GM23338 (cell line): ENCODE measurements around the gene ZNF326. TPM values are rescaled to one million over a fixed set of nuclear protein-coding genes. Genes with fewer than 3 reads are reported as not detected.

ENCODE experiments used
- ATAC-seq: fragments of 200-7000 bp; cut with Tn5 transposase; 3 replicates; pipeline ENCODE4 v1.9.1; 2020
- DNase-seq: peaks from one replicate; pipeline ENCODE4 v3.0.0-alpha.2; 2015; ENCODE audit warnings: low spot score
- H2AFZ ChIP-seq: fragments of 200-600 bp; sonication (generic); 2 replicates; pipeline ENCODE4 v1.8.0; 2016; ENCODE audit warnings: antibody characterized with exemption, mild to moderate bottlenecking, moderate library complexity
- H3F3A ChIP-seq: fragments of 200-600 bp; sonication (generic); replicated peaks from 2 replicates; pipeline ENCODE4 v1.8.0; 2017; ENCODE audit warnings: antibody characterized with exemption, mixed run types, low read depth
- H3K27ac ChIP-seq: fragments of 200-600 bp; sonication (generic); 2 replicates; pipeline ENCODE4 v1.6.1; 2016; ENCODE audit warnings: low read depth
- H3K27me3 ChIP-seq: fragments of 200-600 bp; sonication (generic); 2 replicates; pipeline ENCODE4 v1.8.0; 2016; ENCODE audit warnings: mild to moderate bottlenecking, mixed run types, moderate library complexity; ENCODE audit not compliant: insufficient read depth
- H3K36me3 ChIP-seq: fragments of 200-600 bp; sonication (generic); 2 replicates; pipeline ENCODE4 v1.8.0; 2016; ENCODE audit warnings: mild to moderate bottlenecking; ENCODE audit not compliant: insufficient read depth
- H3K4me1 ChIP-seq: fragments of 200-600 bp; sonication (generic); 2 replicates; pipeline ENCODE4 v1.8.0; 2016; ENCODE audit warnings: mild to moderate bottlenecking, moderate library complexity; ENCODE audit not compliant: insufficient read depth
- H3K4me2 ChIP-seq: fragments of 200-600 bp; sonication (generic); 2 replicates; pipeline ENCODE4 v1.7.1; 2017; ENCODE audit warnings: mixed run types
- H3K4me3 ChIP-seq: fragments of 200-600 bp; sonication (generic); 2 replicates; pipeline ENCODE4 v1.6.1; 2016; ENCODE audit warnings: mixed run types
- H3K79me2 ChIP-seq: fragments of 200-600 bp; sonication (generic); replicated peaks from 2 replicates; pipeline ENCODE4 v1.8.0; 2017; ENCODE audit warnings: mild to moderate bottlenecking; ENCODE audit not compliant: insufficient read depth
- H3K9me2 ChIP-seq: fragments of 200-600 bp; sonication (generic); 2 replicates; pipeline ENCODE4 v1.8.0; 2017; ENCODE audit not compliant: insufficient read depth
- H4K20me1 ChIP-seq: fragments of 200-600 bp; sonication (generic); replicated peaks from 2 replicates; pipeline ENCODE4 v1.8.0; 2017; ENCODE audit warnings: mild to moderate bottlenecking; ENCODE audit not compliant: insufficient read depth
- H3K27ac Mint-ChIP-seq: 2 replicates; pipeline ENCODE4 v1.8.0; 2020; ENCODE audit warnings: inconsistent platforms, mild to moderate bottlenecking, moderate library complexity, mixed read lengths
- H3K27me3 Mint-ChIP-seq: 3 replicates; pipeline ENCODE4 v1.8.0; 2022; ENCODE audit warnings: low read depth, mild to moderate bottlenecking, moderate library complexity, mixed read lengths, inconsistent platforms; ENCODE audit not compliant: insufficient read depth, poor library complexity
- H3K36me3 Mint-ChIP-seq: 3 replicates; pipeline ENCODE4 v1.8.0; 2021; ENCODE audit warnings: low read depth, mild to moderate bottlenecking, inconsistent platforms, moderate library complexity, mixed read lengths
- H3K4me1 Mint-ChIP-seq: 3 replicates; pipeline ENCODE4 v1.8.0; 2020; ENCODE audit warnings: mild to moderate bottlenecking, inconsistent platforms, mixed read lengths
- H3K4me3 Mint-ChIP-seq: 3 replicates; pipeline ENCODE4 v1.8.0; 2021; ENCODE audit warnings: moderate library complexity, mild to moderate bottlenecking, inconsistent platforms, mixed read lengths
- H3K9me3 Mint-ChIP-seq: 3 replicates; pipeline ENCODE4 v1.8.0; 2020; ENCODE audit warnings: moderate library complexity, mild to moderate bottlenecking, inconsistent platforms, mixed read lengths
- CREB1 ChIP-seq: fragments of 250-450 bp; sonication (Bioruptor Pico); IDR thresholded peaks from 2 replicates; pipeline ENCODE4 v1.5.0; 2020; ENCODE audit warnings: low read depth, mild to moderate bottlenecking, moderate library complexity
- EZH2 ChIP-seq: fragments of 200-600 bp; sonication (generic); IDR thresholded peaks from one replicate; pipeline ENCODE4 v1.8.0; 2017; ENCODE audit warnings: antibody characterized with exemption, mild to moderate bottlenecking, low read depth; ENCODE audit not compliant: unreplicated experiment
- EZH2phosphoT487 ChIP-seq: fragments of 200-600 bp; sonication (generic); IDR thresholded peaks from one replicate; pipeline ENCODE4 v1.8.1; 2018; ENCODE audit warnings: antibody characterized with exemption; ENCODE audit not compliant: unreplicated experiment
- JUNB ChIP-seq: IDR thresholded peaks from one replicate; pipeline ENCODE4 v1.6.1; 2016; ENCODE audit warnings: antibody characterized with exemption; ENCODE audit not compliant: unreplicated experiment
- NANOG ChIP-seq: IDR thresholded peaks from 2 replicates; pipeline ENCODE4 v1.6.1; 2016; ENCODE audit warnings: antibody characterized with exemption, borderline replicate concordance
- POLR2AphosphoS5 ChIP-seq: IDR thresholded peaks from 2 replicates; pipeline ENCODE4 v1.6.1; 2016; ENCODE audit warnings: antibody characterized with exemption, low read depth
- STAT1 ChIP-seq: IDR thresholded peaks from one replicate; pipeline ENCODE4 v1.6.1; 2016; ENCODE audit warnings: antibody characterized with exemption; ENCODE audit not compliant: unreplicated experiment
- ZNF114 ChIP-seq: fragments of 250-450 bp; sonication (Bioruptor Pico); IDR thresholded peaks from 2 replicates; pipeline ENCODE4 v1.5.0; 2020; ENCODE audit warnings: mild to moderate bottlenecking, moderate library complexity
- ZNF331 ChIP-seq: fragments of 250-450 bp; sonication (Bioruptor Pico); IDR thresholded peaks from 2 replicates; pipeline ENCODE4 v1.5.0; 2020; ENCODE audit warnings: low read depth, mild to moderate bottlenecking, moderate library complexity
- polyA plus RNA-seq: library from polyadenylated mRNA; unstranded; fragments of >200 nt; fragmentation: Nextera tagmentation; extraction: Ambion mirVana; gene quantifications from 2 replicates; pipeline ENCODE4 v1.2.1, GENCODE V29; 2016
- total RNA-seq: library from RNA; depleted of rRNA; stranded (reverse); fragments of >200 nt; shearing (Covaris generic); gene quantifications from 2 replicates; pipeline ENCODE4 v1.2.3, GENCODE V29; 2014
- TF ChIP-seq, protein P1 (sequence below): IDR thresholded peaks from 2 replicates; pipeline ENCODE4 v1.6.1; 2016; ENCODE audit warnings: antibody characterized with exemption
- TF ChIP-seq, protein P2 (sequence below): IDR thresholded peaks from one replicate; pipeline ENCODE4 v1.6.1; 2018; ENCODE audit warnings: antibody characterized with exemption; ENCODE audit not compliant: unreplicated experiment
- TF ChIP-seq, protein P3 (sequence below), 2 experiments: fragments of 200-600 bp in 1 of 2; sonication (generic) in 1 of 2; conservative IDR thresholded peaks; 2 replicates each; pipeline versions ENCODE4 v1.5.1 to v1.6.1; 2016 to 2017; ENCODE audit warnings: antibody characterized with exemption in 2 of 2, low read depth in 2 of 2, mild to moderate bottlenecking in 2 of 2, moderate library complexity in 1 of 2
- TF ChIP-seq, protein P4 (sequence below): fragments of 250-450 bp; sonication (Bioruptor Pico); IDR thresholded peaks from 2 replicates; pipeline ENCODE4 v1.5.0; 2020; ENCODE audit warnings: mild to moderate bottlenecking, moderate library complexity

Gene ZNF326
- total and polyA plus RNA-seq, 2 experiments from 2014 or later, result 28.6 to 35.1 TPM

GRCh38 chr1:89962742-89963075 is 32.2 kb upstream of the ZNF326 start:
- Histone ChIP-seq H3K4me3 (no peak overlapping the region), H3K27me3 (no peaks in the 10 kb centered on the region), H4K20me1 (no peaks in the 10 kb centered on the region), H3F3A (no peaks in the 10 kb centered on the region), H3K27ac (no peak overlapping the region), H3K4me2 (no peak overlapping the region), H3K79me2 (no peaks in the 10 kb centered on the region), H3K36me3 (no peaks in the 10 kb centered on the region), H3K4me1 (no peaks in the 10 kb centered on the region), H2AFZ (no peak overlapping the region), H3K9me2 (0 out of 2 replicates have a peak, but pooled peaks cover 4% of the 10 kb centered on the region)
- H3K9me3 Mint-ChIP-seq, result peaks cover 14% of the 10 kb centered on the region
- H3K36me3 Mint-ChIP-seq, result 0 out of 3 replicates have a peak, but pooled peaks cover 4% of the 10 kb centered on the region
- DNase-seq (no peak), ATAC-seq (no peak)
- H3K27ac Mint-ChIP-seq, result no peak overlapping the region
- H3K4me1 Mint-ChIP-seq, result peaks cover 2% of the 10 kb centered on the region; the same call in 1 of the 3 replicates
- TF ChIP-seq JUNB, result no peak
- no peak for TF ChIP-seq ZNF114
- TF ChIP-seq EZH2, result no peak
- TF ChIP-seq EZH2phosphoT487, result no peak
- TF ChIP-seq, protein P1, sequence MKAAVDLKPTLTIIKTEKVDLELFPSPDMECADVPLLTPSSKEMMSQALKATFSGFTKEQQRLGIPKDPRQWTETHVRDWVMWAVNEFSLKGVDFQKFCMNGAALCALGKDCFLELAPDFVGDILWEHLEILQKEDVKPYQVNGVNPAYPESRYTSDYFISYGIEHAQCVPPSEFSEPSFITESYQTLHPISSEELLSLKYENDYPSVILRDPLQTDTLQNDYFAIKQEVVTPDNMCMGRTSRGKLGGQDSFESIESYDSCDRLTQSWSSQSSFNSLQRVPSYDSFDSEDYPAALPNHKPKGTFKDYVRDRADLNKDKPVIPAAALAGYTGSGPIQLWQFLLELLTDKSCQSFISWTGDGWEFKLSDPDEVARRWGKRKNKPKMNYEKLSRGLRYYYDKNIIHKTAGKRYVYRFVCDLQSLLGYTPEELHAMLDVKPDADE, result no peak
- TF ChIP-seq CREB1 (CRISPR knock-in tag), result no peak
- no peak for TF ChIP-seq POLR2AphosphoS5
- TF ChIP-seq, protein P2, sequence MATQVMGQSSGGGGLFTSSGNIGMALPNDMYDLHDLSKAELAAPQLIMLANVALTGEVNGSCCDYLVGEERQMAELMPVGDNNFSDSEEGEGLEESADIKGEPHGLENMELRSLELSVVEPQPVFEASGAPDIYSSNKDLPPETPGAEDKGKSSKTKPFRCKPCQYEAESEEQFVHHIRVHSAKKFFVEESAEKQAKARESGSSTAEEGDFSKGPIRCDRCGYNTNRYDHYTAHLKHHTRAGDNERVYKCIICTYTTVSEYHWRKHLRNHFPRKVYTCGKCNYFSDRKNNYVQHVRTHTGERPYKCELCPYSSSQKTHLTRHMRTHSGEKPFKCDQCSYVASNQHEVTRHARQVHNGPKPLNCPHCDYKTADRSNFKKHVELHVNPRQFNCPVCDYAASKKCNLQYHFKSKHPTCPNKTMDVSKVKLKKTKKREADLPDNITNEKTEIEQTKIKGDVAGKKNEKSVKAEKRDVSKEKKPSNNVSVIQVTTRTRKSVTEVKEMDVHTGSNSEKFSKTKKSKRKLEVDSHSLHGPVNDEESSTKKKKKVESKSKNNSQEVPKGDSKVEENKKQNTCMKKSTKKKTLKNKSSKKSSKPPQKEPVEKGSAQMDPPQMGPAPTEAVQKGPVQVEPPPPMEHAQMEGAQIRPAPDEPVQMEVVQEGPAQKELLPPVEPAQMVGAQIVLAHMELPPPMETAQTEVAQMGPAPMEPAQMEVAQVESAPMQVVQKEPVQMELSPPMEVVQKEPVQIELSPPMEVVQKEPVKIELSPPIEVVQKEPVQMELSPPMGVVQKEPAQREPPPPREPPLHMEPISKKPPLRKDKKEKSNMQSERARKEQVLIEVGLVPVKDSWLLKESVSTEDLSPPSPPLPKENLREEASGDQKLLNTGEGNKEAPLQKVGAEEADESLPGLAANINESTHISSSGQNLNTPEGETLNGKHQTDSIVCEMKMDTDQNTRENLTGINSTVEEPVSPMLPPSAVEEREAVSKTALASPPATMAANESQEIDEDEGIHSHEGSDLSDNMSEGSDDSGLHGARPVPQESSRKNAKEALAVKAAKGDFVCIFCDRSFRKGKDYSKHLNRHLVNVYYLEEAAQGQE, result no peak
- no peak for TF ChIP-seq STAT1
- no peak for TF ChIP-seq ZNF331 (CRISPR knock-in tag)
- TF ChIP-seq NANOG, result no peak
- TF ChIP-seq, protein P3, sequence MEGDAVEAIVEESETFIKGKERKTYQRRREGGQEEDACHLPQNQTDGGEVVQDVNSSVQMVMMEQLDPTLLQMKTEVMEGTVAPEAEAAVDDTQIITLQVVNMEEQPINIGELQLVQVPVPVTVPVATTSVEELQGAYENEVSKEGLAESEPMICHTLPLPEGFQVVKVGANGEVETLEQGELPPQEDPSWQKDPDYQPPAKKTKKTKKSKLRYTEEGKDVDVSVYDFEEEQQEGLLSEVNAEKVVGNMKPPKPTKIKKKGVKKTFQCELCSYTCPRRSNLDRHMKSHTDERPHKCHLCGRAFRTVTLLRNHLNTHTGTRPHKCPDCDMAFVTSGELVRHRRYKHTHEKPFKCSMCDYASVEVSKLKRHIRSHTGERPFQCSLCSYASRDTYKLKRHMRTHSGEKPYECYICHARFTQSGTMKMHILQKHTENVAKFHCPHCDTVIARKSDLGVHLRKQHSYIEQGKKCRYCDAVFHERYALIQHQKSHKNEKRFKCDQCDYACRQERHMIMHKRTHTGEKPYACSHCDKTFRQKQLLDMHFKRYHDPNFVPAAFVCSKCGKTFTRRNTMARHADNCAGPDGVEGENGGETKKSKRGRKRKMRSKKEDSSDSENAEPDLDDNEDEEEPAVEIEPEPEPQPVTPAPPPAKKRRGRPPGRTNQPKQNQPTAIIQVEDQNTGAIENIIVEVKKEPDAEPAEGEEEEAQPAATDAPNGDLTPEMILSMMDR (conservative IDR thresholded peaks at IDR 0.05; ENCODE audit: low read depth in 2 of 2), result no peak
- TF ChIP-seq, protein P4, sequence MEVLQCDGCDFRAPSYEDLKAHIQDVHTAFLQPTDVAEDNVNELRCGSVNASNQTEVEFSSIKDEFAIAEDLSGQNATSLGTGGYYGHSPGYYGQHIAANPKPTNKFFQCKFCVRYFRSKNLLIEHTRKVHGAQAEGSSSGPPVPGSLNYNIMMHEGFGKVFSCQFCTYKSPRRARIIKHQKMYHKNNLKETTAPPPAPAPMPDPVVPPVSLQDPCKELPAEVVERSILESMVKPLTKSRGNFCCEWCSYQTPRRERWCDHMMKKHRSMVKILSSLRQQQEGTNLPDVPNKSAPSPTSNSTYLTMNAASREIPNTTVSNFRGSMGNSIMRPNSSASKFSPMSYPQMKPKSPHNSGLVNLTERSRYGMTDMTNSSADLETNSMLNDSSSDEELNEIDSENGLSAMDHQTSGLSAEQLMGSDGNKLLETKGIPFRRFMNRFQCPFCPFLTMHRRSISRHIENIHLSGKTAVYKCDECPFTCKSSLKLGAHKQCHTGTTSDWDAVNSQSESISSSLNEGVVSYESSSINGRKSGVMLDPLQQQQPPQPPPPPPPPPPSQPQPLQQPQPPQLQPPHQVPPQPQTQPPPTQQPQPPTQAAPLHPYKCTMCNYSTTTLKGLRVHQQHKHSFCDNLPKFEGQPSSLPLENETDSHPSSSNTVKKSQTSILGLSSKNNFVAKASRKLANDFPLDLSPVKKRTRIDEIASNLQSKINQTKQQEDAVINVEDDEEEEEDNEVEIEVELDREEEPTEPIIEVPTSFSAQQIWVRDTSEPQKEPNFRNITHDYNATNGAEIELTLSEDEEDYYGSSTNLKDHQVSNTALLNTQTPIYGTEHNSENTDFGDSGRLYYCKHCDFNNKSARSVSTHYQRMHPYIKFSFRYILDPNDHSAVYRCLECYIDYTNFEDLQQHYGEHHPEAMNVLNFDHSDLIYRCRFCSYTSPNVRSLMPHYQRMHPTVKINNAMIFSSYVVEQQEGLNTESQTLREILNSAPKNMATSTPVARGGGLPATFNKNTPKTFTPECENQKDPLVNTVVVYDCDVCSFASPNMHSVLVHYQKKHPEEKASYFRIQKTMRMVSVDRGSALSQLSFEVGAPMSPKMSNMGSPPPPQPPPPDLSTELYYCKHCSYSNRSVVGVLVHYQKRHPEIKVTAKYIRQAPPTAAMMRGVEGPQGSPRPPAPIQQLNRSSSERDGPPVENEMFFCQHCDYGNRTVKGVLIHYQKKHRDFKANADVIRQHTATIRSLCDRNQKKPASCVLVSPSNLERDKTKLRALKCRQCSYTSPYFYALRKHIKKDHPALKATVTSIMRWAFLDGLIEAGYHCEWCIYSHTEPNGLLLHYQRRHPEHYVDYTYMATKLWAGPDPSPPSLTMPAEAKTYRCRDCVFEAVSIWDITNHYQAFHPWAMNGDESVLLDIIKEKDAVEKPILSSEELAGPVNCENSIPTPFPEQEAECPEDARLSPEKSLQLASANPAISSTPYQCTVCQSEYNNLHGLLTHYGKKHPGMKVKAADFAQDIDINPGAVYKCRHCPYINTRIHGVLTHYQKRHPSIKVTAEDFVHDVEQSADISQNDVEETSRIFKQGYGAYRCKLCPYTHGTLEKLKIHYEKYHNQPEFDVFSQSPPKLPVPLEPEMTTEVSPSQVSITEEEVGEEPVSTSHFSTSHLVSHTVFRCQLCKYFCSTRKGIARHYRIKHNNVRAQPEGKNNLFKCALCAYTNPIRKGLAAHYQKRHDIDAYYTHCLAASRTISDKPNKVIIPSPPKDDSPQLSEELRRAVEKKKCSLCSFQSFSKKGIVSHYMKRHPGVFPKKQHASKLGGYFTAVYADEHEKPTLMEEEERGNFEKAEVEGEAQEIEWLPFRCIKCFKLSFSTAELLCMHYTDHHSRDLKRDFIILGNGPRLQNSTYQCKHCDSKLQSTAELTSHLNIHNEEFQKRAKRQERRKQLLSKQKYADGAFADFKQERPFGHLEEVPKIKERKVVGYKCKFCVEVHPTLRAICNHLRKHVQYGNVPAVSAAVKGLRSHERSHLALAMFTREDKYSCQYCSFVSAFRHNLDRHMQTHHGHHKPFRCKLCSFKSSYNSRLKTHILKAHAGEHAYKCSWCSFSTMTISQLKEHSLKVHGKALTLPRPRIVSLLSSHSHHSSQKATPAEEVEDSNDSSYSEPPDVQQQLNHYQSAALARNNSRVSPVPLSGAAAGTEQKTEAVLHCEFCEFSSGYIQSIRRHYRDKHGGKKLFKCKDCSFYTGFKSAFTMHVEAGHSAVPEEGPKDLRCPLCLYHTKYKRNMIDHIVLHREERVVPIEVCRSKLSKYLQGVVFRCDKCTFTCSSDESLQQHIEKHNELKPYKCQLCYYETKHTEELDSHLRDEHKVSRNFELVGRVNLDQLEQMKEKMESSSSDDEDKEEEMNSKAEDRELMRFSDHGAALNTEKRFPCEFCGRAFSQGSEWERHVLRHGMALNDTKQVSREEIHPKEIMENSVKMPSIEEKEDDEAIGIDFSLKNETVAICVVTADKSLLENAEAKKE (CRISPR knock-in tag), result no peak
- H3K27me3 Mint-ChIP-seq, result peaks cover 2% of the 10 kb centered on the region
- no peak overlapping the region for H3K4me3 Mint-ChIP-seq
